ENCODE measurements around the gene PCSK5.

DNA sequence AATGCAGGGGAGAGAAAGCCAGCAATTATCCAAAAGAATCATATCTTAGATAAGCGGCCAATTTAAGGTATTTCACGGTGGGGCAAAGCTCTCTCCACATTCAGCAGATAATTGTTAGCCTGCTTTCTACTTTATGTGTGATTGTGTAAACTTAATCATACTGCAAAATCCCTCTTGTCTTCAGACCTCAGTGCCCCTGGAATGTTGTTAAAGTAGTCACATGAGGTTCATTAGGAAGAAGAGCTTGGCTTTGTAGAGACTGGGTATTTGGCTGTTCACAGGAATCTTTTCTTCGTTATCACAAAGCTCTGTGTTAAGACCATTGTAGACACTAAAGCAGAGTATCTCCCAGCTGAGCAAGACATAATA, 376.8 kb downstream of the PCSK5 start:
- TF ChIP-seq, protein P1, sequence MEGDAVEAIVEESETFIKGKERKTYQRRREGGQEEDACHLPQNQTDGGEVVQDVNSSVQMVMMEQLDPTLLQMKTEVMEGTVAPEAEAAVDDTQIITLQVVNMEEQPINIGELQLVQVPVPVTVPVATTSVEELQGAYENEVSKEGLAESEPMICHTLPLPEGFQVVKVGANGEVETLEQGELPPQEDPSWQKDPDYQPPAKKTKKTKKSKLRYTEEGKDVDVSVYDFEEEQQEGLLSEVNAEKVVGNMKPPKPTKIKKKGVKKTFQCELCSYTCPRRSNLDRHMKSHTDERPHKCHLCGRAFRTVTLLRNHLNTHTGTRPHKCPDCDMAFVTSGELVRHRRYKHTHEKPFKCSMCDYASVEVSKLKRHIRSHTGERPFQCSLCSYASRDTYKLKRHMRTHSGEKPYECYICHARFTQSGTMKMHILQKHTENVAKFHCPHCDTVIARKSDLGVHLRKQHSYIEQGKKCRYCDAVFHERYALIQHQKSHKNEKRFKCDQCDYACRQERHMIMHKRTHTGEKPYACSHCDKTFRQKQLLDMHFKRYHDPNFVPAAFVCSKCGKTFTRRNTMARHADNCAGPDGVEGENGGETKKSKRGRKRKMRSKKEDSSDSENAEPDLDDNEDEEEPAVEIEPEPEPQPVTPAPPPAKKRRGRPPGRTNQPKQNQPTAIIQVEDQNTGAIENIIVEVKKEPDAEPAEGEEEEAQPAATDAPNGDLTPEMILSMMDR (IDR thresholded peaks at IDR 0.05), result no peak
- TF ChIP-seq POLR2A (IDR thresholded peaks at IDR 0.05) (no peak), POLR2AphosphoS5 (IDR thresholded peaks at IDR 0.05) (no peak)

Measured in prostate gland (tissue), 2 donors.